Effector memory CD4-positive, alpha-beta T cell (primary cell): ENCODE measurements around the gene GCK.

Experiments used
- DNase-seq, 3 donors: peaks; one replicate each; pipeline ENCODE4 v3.0.0-alpha.2; 2020
- H3K27ac ChIP-seq: 2 replicates; pipeline ENCODE4 v1.7.0; 2013; ENCODE audit warnings: mild to moderate bottlenecking, low read length, moderate library complexity; ENCODE audit not compliant: insufficient read depth, poor library complexity, severe bottlenecking
- H3K27me3 ChIP-seq: replicated peaks from 2 replicates; pipeline ENCODE4 v1.7.0; 2013; ENCODE audit warnings: mild to moderate bottlenecking, low read length; ENCODE audit not compliant: insufficient read depth, control insufficient read depth, poor library complexity, severe bottlenecking
- H3K36me3 ChIP-seq: 2 replicates; pipeline ENCODE4 v1.7.0; 2013; ENCODE audit warnings: mild to moderate bottlenecking, low read length, moderate library complexity; ENCODE audit not compliant: control insufficient read depth, insufficient read depth
- H3K4me1 ChIP-seq: 2 replicates; pipeline ENCODE4 v1.7.0; 2013; ENCODE audit warnings: low read length, mild to moderate bottlenecking; ENCODE audit not compliant: control insufficient read depth, insufficient read depth, poor library complexity, severe bottlenecking
- H3K4me3 ChIP-seq: 2 replicates; pipeline ENCODE4 v1.7.0; 2013; ENCODE audit warnings: low read length, low read depth, mild to moderate bottlenecking; ENCODE audit not compliant: insufficient read depth, poor library complexity, severe bottlenecking
- H3K9me3 ChIP-seq: 2 replicates; pipeline ENCODE4 v1.7.0; 2013; ENCODE audit warnings: mild to moderate bottlenecking, low read length, moderate library complexity; ENCODE audit not compliant: control insufficient read depth

Gene GCK

GRCh38 chr7:44104860-44105771, 84.1 kb downstream of the GCK start:
- Histone ChIP-seq H3K9me3 (no peaks in the 10 kb centered on the region), H3K4me1 (peaks cover 7% of the 10 kb centered on the region), H3K4me3 (peak overlapping the region; percentile 58), H3K36me3 (no peaks in the 10 kb centered on the region), H3K27ac (no peak overlapping the region), H3K27me3 (peaks cover 2% of the 10 kb centered on the region)
- no peak for DNase-seq

- Histone ChIP-seq H3K4me3 (peak within 1 kb of the TSS; percentile 58), H3K27ac (no peak within 1 kb of the TSS), H3K4me1 (peaks cover 7% of the 10 kb centered on the region), H3K36me3 (no peaks in the 10 kb centered on the region), H3K9me3 (no peaks in the 10 kb centered on the region), H3K27me3 (peaks cover 2% of the 10 kb centered on the region)
- no peak for DNase-seq
Measured at GRCh38 chr7:44103923-44104859, 85.0 kb downstream of the GCK start, which contains the start of gene AEBP1. Gene AEBP1, plus strand, starts transcription at chr7:44104345. Its CDS starts 321 bp downstream, at chr7:44104666.

GRCh38 chr7:44103566-44103922, 85.7 kb downstream of the GCK start:
- Histone ChIP-seq H3K27me3 (peaks cover 2% of the 10 kb centered on the region), H3K4me1 (peaks cover 7% of the 10 kb centered on the region), H3K4me3 (no peak overlapping the region), H3K36me3 (no peaks in the 10 kb centered on the region), H3K27ac (no peak overlapping the region), H3K9me3 (no peaks in the 10 kb centered on the region)
- DNase-seq: no peak

GRCh38 chr7:44102846-44103565, 86.2 kb downstream of the GCK start:
- no peak overlapping the region for H3K4me3 ChIP-seq
- H3K9me3 ChIP-seq: no peaks in the 10 kb centered on the region
- H3K36me3 ChIP-seq: no peaks in the 10 kb centered on the region
- no peak overlapping the region for H3K27ac ChIP-seq
- H3K27me3 ChIP-seq: peaks cover 2% of the 10 kb centered on the region
- peaks cover 7% of the 10 kb centered on the region for H3K4me1 ChIP-seq
- no peak for DNase-seq

- peaks cover 2% of the 10 kb centered on the region for H3K27me3 ChIP-seq
- no peaks in the 10 kb centered on the region for H3K9me3 ChIP-seq
- DNase-seq: no peak
- no peaks in the 10 kb centered on the region for H3K36me3 ChIP-seq
- no peak overlapping the region for H3K4me3 ChIP-seq
- no peak overlapping the region for H3K27ac ChIP-seq
- H3K4me1 ChIP-seq: peaks cover 7% of the 10 kb centered on the region
Measured at GRCh38 chr7:44101966-44102845, 87.0 kb downstream of the GCK start.

- peaks cover 7% of the 10 kb centered on the region for H3K4me1 ChIP-seq
- H3K4me3 ChIP-seq: no peak overlapping the region
- H3K9me3 ChIP-seq: no peaks in the 10 kb centered on the region
- DNase-seq: no peak
- H3K36me3 ChIP-seq: no peaks in the 10 kb centered on the region
- no peak overlapping the region for H3K27ac ChIP-seq
- peaks cover 2% of the 10 kb centered on the region for H3K27me3 ChIP-seq
Measured at GRCh38 chr7:44101303-44101965, 87.8 kb downstream of the GCK start.

GRCh38 chr7:44100458-44101302, 88.6 kb downstream of the GCK start:
- Histone ChIP-seq H3K27me3 (peaks cover 2% of the 10 kb centered on the region), H3K9me3 (no peaks in the 10 kb centered on the region), H3K4me3 (no peak overlapping the region), H3K4me1 (peaks cover 7% of the 10 kb centered on the region), H3K27ac (no peak overlapping the region), H3K36me3 (no peaks in the 10 kb centered on the region)
- DNase-seq: no peak

GRCh38 chr7:44099669-44100068, 89.6 kb downstream of the GCK start:
- H3K4me1 ChIP-seq: peaks cover 3% of the 10 kb centered on the region
- no peak overlapping the region for H3K27ac ChIP-seq
- H3K27me3 ChIP-seq: no peaks in the 10 kb centered on the region
- H3K9me3 ChIP-seq: no peaks in the 10 kb centered on the region
- H3K36me3 ChIP-seq: no peaks in the 10 kb centered on the region
- no peak for DNase-seq
- no peak overlapping the region for H3K4me3 ChIP-seq
